GM20000 (cell line): ENCODE data around the gene CTNNA3.

Experiments
- DNase-seq: peaks from one replicate; pipeline ENCODE4 v3.0.0; 2012; ENCODE audit warnings: low spot score
- TF ChIP-seq, protein P1 (sequence below): IDR thresholded peaks from 2 replicates; pipeline ENCODE4 v1.5.1; 2012; ENCODE audit warnings: mild to moderate bottlenecking, control low read depth; ENCODE audit errors: extremely low read depth, missing control alignments

CTNNA3 gene

DNA sequence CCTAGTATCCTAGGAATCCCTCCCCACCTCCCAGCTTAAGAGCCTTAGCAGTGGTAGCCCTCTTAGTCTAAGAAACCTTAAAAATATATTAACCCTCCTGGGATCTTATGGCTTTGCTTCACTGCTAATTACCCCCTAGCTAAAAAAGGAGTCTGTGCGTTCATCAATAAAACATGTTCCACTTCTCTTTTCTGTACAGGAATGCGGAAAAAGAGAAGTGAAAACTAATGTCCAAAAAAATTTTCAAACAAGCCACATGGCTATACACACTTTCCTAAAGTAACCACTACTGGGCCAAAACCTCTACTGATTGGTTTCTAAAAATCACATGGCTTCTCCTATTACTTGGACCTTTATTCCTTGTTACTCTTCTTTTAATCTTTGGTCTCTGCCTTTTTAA is 1437.3 kb downstream of the CTNNA3 start:
- TF ChIP-seq, protein P1, sequence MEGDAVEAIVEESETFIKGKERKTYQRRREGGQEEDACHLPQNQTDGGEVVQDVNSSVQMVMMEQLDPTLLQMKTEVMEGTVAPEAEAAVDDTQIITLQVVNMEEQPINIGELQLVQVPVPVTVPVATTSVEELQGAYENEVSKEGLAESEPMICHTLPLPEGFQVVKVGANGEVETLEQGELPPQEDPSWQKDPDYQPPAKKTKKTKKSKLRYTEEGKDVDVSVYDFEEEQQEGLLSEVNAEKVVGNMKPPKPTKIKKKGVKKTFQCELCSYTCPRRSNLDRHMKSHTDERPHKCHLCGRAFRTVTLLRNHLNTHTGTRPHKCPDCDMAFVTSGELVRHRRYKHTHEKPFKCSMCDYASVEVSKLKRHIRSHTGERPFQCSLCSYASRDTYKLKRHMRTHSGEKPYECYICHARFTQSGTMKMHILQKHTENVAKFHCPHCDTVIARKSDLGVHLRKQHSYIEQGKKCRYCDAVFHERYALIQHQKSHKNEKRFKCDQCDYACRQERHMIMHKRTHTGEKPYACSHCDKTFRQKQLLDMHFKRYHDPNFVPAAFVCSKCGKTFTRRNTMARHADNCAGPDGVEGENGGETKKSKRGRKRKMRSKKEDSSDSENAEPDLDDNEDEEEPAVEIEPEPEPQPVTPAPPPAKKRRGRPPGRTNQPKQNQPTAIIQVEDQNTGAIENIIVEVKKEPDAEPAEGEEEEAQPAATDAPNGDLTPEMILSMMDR: no peak
- no peak for DNase-seq

DNA sequence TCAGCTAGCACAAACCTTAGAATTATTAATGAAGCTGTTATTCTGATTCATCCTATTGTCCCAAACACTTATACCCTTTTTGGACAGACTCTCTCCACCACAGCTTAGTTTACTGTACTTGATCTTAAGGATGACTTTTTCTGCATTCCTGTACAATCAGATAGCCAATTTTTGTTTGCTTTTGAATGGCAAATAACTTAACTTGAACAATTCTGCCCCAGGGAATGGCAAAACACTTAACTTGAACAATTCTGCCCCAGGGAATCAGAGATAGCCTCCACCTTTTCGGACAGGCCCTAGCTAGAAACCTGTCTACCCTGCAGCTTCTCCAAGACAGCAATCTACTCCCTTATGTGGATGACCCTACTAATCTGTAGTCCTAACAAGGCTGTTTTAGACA is 1438.2 kb downstream of the CTNNA3 start:
- TF ChIP-seq, protein P1: no peak
- no peak for DNase-seq

DNA sequence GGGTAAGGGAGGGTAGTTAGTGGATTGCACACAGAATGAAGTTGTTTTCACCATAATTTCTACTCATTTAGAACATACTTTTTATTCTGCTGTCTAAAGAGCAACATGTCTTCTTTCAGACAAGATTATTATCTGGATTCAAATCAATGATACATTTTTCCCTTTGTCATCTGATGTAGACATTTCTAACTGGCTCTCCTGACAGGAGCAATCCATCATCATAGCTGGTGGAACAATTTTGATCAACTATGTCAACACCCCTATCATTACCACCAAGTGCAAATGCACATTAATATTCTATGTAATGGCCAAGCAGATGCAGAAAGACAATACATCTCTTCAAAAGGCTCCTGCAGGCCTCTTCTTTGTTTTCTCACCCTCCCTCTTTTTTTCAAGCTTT is 1443.0 kb downstream of the CTNNA3 start:
- no peak for DNase-seq
- TF ChIP-seq, protein P1: no peak

DNA sequence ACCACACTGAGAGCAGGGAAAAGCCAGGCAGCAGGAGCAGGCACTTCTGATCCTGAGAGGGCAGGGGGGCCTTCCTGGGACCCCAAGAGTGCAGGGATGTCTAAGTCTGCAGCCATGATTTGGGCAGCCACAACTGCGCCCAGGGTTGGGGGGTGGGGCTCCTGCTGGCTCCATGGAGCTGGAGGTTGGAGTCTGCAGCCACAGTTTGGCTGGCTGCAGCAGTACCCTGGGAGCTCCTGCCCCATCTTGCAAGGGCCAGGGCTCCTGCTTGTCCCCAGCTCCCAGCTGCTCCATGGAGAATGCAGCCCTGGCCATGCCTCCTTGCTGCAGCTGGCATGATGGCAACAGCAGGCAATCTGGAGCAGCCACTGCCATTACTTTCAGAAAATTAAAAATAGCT is 1449.8 kb downstream of the CTNNA3 start:
- TF ChIP-seq, protein P1: no peak
- DNase-seq: no peak

DNA sequence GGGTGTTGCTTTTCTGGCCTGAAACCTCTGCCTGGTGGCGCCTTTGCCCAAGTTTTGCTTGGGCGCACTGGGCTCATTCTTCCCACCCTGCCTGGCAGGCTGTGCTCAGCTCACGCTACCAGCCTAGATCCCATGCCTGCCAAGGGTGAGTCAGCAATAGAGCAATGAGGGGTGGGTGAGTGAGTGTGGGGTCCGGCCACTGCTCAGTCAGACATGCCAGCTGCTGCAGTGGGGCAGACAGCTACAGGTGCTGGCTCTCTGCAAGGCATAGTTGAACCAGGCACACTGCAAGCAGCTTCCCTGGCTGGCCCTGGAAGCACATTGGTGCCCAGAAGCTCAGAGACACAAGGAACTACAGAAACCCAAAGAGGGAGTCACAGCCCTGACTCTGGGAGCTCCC is 1451.0 kb downstream of the CTNNA3 start:
- TF ChIP-seq, protein P1: no peak

DNA sequence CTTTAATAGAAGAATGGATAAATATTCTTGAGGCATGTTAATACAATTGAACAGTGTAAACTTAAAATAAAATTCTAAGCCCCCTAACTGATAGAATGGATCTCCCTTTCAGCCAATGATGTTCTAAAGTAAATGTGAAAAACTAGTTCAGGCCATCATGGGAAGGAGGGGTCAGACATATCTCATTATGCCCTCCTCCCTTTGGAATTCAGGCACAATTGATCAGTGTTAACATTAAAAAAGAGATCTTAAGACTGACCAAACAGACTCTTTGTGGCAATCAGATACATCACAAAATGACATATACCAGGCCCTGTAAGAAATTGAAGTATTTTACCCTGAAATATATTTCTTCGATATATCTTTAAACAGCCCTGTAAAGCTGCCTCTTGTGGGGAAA is 1453.1 kb downstream of the CTNNA3 start:
- TF ChIP-seq, protein P1: no peak
- DNase-seq: no peak

More for the DNA sequence above, 1451.0 kb downstream of the CTNNA3 start:
- no peak for DNase-seq

DNA sequence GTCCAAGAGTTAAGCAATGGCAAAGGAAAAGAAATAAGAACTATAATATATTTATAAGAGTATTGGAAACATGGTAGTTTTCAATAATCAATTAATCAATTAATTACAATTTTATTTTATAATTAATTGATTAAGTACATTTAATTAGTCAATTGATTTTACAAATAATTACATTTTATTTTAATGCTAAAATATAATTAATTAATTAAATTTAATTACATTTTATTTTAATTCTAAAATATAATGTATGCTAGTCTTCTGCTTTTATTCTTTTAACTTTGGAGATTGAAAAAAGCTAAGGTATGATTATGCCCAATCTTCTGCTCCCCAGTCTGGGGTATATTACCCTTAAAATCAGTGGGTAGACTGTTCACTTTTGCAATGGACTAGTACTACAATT is 1456.9 kb downstream of the CTNNA3 start:
- no peak for DNase-seq
- TF ChIP-seq, protein P1: no peak
